ENCODE data around the gene LAMTOR5. TPM values are rescaled to one million over a fixed set of nuclear protein-coding genes. Genes with fewer than 3 reads are reported as not detected.

Gene LAMTOR5
- total and polyA plus RNA-seq, 2 of the 13 experiments (the other 11 are each of a cell fraction or from before 2014, with no cell fraction given) = 96.7 to 400 TPM

- TF ChIP-seq, protein P1, sequence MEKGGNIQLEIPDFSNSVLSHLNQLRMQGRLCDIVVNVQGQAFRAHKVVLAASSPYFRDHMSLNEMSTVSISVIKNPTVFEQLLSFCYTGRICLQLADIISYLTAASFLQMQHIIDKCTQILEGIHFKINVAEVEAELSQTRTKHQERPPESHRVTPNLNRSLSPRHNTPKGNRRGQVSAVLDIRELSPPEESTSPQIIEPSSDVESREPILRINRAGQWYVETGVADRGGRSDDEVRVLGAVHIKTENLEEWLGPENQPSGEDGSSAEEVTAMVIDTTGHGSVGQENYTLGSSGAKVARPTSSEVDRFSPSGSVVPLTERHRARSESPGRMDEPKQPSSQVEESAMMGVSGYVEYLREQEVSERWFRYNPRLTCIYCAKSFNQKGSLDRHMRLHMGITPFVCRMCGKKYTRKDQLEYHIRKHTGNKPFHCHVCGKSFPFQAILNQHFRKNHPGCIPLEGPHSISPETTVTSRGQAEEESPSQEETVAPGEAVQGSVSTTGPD (CRISPR knock-in tag; IDR thresholded peaks at IDR 0.05) = no peak
- peak; percentile 67 for TF ChIP-seq FOXP4 (CRISPR knock-in tag; IDR thresholded peaks at IDR 0.05)
- TF ChIP-seq ZGPAT (CRISPR knock-in tag; IDR thresholded peaks at IDR 0.05) = peak; percentile 91
- TF ChIP-seq IKZF4 (CRISPR knock-in tag; IDR thresholded peaks at IDR 0.05; ENCODE audit: borderline replicate concordance, low read depth, not compliant biosample characterization) = peak; percentile 80
- no peak for TF ChIP-seq RBM22 (optimal IDR thresholded peaks at IDR 0.05; ENCODE audit: low read length)
- TF ChIP-seq RELA (CRISPR knock-in tag; IDR thresholded peaks at IDR 0.05) = no peak
- no peak for TF ChIP-seq AHDC1 (CRISPR knock-in tag; IDR thresholded peaks at IDR 0.05; ENCODE audit: borderline replicate concordance)
- TF ChIP-seq PHF5A (CRISPR knock-in tag; IDR thresholded peaks at IDR 0.05; ENCODE audit: low read depth, unreplicated experiment) = no peak
- TF ChIP-seq, protein P2, sequence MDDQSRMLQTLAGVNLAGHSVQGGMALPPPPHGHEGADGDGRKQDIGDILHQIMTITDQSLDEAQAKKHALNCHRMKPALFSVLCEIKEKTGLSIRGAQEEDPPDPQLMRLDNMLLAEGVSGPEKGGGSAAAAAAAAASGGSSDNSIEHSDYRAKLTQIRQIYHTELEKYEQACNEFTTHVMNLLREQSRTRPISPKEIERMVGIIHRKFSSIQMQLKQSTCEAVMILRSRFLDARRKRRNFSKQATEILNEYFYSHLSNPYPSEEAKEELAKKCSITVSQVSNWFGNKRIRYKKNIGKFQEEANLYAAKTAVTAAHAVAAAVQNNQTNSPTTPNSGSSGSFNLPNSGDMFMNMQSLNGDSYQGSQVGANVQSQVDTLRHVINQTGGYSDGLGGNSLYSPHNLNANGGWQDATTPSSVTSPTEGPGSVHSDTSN (CRISPR knock-in tag; IDR thresholded peaks at IDR 0.05; ENCODE audit: borderline replicate concordance) = no peak
- peak; percentile 91 for TF ChIP-seq ZNF232 (CRISPR knock-in tag; IDR thresholded peaks at IDR 0.05; ENCODE audit: borderline replicate concordance)
- TF ChIP-seq ZNF589 (CRISPR knock-in tag; conservative IDR thresholded peaks at IDR 0.05) = peak; percentile 97
- peak; percentile 82; the same call in 1 of the 2 replicates for TF ChIP-seq ZNF414 (CRISPR knock-in tag; IDR thresholded peaks at IDR 0.05)
- TF ChIP-seq ETV6 (CRISPR knock-in tag; conservative IDR thresholded peaks at IDR 0.05) = peak; percentile 82
- 0 out of 2 replicates have a peak, but pooled peaks have one; percentile 50 for TF ChIP-seq HNRNPUL1 (IDR thresholded peaks at IDR 0.05; ENCODE audit: low read depth, low read length)
Observed at GRCh38 chr1:110407260-110408210, at the start of gene LAMTOR5 (continued).

Data from HepG2 (cell line).